ENCODE results near the gene SUGP2. TPM values are rescaled to one million over a fixed set of nuclear protein-coding genes. Genes with fewer than 3 reads are reported as not detected.

SUGP2 gene
- total and polyA plus RNA-seq, 9 donors: 27.0 to 81.9 (median 53.7) TPM

DNA sequence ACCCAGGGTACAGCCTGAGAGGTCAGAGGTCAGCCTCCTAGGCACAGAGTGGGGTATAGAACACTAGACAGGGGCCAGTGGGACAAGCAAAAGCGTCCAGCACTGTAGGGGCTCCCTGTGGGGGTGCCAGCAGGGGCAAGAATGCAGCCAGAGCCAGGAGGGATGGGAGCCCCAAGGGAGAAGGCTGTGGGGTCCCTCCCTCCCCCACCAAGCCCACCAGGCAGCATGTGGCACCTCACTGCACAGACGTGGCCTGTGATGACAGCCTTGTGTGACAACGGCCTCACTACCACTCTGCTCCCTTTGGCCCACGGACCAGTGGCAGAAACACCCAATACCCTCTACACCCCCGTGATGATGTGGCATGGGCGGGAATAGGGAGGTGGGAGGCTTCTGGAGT is 10.2 kb upstream of the SUGP2 start:
- Histone ChIP-seq H3K4me3 (no peak overlapping the region), H3K9me3 (no peaks in the 10 kb centered on the region), H3K36me3 (no peaks in the 10 kb centered on the region), H3K27me3 (no peaks in the 10 kb centered on the region), H3K27ac (no peak overlapping the region), H3K4me1 (ENCODE audit: insufficient read depth) (peaks cover 3% of the 10 kb centered on the region)
- TF ChIP-seq POLR2A (IDR thresholded peaks at IDR 0.05) (no peak), EP300 (IDR thresholded peaks at IDR 0.05) (no peak)
- TF ChIP-seq, protein P1, sequence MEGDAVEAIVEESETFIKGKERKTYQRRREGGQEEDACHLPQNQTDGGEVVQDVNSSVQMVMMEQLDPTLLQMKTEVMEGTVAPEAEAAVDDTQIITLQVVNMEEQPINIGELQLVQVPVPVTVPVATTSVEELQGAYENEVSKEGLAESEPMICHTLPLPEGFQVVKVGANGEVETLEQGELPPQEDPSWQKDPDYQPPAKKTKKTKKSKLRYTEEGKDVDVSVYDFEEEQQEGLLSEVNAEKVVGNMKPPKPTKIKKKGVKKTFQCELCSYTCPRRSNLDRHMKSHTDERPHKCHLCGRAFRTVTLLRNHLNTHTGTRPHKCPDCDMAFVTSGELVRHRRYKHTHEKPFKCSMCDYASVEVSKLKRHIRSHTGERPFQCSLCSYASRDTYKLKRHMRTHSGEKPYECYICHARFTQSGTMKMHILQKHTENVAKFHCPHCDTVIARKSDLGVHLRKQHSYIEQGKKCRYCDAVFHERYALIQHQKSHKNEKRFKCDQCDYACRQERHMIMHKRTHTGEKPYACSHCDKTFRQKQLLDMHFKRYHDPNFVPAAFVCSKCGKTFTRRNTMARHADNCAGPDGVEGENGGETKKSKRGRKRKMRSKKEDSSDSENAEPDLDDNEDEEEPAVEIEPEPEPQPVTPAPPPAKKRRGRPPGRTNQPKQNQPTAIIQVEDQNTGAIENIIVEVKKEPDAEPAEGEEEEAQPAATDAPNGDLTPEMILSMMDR (IDR thresholded peaks at IDR 0.05): no peak
- 85 to 90% (median 86%) methylated on average over 6 of the region's 6 CpGs for WGBS, 3 donors
- intact Hi-C loops (cut with DNase I): no loop called here
- no peak for DNase-seq

DNA sequence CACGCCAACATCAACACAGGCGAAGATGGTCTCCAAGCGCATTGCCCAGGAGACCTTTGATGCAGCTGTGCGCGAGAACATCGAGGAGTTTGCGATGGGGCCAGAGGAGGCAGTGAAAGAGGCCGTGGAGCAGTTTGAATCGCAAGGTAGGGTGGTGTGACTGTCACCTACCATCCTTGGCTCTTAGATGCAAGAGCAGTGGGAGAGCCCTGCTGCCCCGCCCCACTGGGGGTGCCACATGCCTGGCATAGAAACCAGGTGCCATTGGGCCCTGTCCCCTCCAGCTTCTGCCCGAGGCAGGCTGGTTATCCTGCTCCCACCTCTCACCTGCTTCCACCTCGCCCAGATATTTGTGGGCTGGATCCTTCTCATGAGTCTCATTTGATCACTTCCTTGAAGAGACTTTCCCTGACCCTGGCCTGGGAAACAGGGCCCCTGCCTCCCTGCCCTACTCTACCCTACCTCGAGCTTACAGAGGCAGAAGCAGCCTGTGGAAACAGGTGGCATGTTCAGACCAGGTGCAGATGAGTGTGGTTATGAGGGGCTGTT is 9.5 kb upstream of the SUGP2 start:
- Histone ChIP-seq H3K9me3 (no peaks in the 10 kb centered on the region), H3K36me3 (no peaks in the 10 kb centered on the region), H3K4me1 (ENCODE audit: insufficient read depth) (peaks cover 3% of the 10 kb centered on the region), H3K27ac (no peak overlapping the region), H3K4me3 (no peak overlapping the region), H3K27me3 (no peaks in the 10 kb centered on the region)
- TF ChIP-seq EP300 (IDR thresholded peaks at IDR 0.05) (no peak), POLR2A (IDR thresholded peaks at IDR 0.05) (no peak)
- TF ChIP-seq, protein P1 (IDR thresholded peaks at IDR 0.05): no peak
- no peak for DNase-seq
- intact Hi-C loops (cut with DNase I): no loop called here
- WGBS, 3 donors: 94 to 96% (median 95%) methylated on average over 13 of the region's 13 CpGs

DNA sequence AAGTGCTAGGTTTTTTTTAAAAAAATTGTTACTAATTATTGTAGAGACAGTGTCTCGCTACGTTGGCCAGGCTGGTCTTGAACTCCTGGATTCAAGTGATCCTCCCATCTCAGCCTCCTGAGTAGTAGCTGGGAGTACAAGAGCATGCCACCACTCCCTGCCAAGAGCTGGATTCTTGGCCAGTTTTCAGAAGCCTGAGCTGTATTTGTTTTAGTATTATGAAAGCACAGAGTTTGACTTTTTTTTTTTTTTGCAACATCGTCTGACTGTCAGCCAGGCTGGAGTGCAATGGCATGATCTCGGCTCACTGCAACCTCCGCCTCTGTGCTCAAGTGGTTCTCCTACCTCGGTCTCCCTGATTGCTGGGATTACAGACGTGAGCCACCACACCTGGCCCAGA is 7.1 kb upstream of the SUGP2 start:
- Histone ChIP-seq H3K36me3 (no peaks in the 10 kb centered on the region), H3K9me3 (no peaks in the 10 kb centered on the region), H3K27me3 (no peaks in the 10 kb centered on the region), H3K4me1 (ENCODE audit: insufficient read depth) (peaks cover 3% of the 10 kb centered on the region), H3K27ac (no peak overlapping the region), H3K4me3 (no peak overlapping the region)
- peak in 4 of 5 donors; percentile 60 to 75 (median 72) for DNase-seq
- 34 to 41% (median 37%) methylated on average over 7 of the region's 7 CpGs for WGBS, 3 donors
- intact Hi-C loops (cut with DNase I): no loop called here
- TF ChIP-seq EP300 (IDR thresholded peaks at IDR 0.05) (no peak), POLR2A (IDR thresholded peaks at IDR 0.05) (no peak)
- TF ChIP-seq, protein P1 (IDR thresholded peaks at IDR 0.05): no peak

DNA sequence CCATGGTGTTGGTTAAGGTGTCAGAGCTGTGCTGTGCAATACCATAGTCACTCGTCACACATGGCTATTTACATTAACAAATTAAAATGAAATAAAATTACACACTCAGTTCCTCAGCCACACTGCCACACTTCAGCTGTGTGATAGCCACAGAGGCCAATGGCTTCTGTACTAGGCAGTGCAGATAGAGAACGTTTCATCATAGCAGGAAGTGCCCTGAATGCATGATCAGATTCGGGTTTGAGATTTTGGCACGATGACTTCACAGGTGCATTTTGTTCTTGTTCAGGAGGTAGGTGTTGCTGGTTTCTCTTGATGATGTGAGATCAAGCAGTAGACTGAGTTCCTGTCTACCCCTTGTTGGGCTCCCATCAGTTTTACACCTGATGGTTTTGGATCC is 6.6 kb upstream of the SUGP2 start:
- Histone ChIP-seq H3K27me3 (no peaks in the 10 kb centered on the region), H3K4me1 (ENCODE audit: insufficient read depth) (peaks cover 3% of the 10 kb centered on the region), H3K36me3 (no peaks in the 10 kb centered on the region), H3K9me3 (no peaks in the 10 kb centered on the region), H3K4me3 (no peak overlapping the region), H3K27ac (no peak overlapping the region)
- 74 to 80% (median 76%) methylated on average over 4 of the region's 4 CpGs for WGBS, 3 donors
- no peak for TF ChIP-seq EP300 (IDR thresholded peaks at IDR 0.05)
- TF ChIP-seq, protein P1 (IDR thresholded peaks at IDR 0.05): no peak
- no peak for TF ChIP-seq POLR2A (IDR thresholded peaks at IDR 0.05)
- no peak for DNase-seq
- intact Hi-C loops (cut with DNase I): no loop called here
